T-cell (primary cell): ENCODE results near the gene PDCD6IP. TPM values are rescaled to one million over a fixed set of nuclear protein-coding genes. Genes with fewer than 3 reads are reported as not detected.

ENCODE experiments used
- ATAC-seq, 4 experiments: fragments of 200-7000 bp in 3 of 4; fragments of 150-1000 bp in 1 of 4; cut with Tn5 transposase; replicated peaks in 1 of 4; 1 replicate in 3 of 4; 2 replicates in 1 of 4; pipeline ENCODE4 v1.10.0; 2021; ENCODE audit warnings: moderate library complexity in 3 of 4, mild to moderate bottlenecking in 2 of 4, moderate number of reproducible peaks in 1 of 4
- CTCF ChIA-PET, 2 donors: fragments of 300-600 bp; sonication (Branson Sonifier 250); formaldehyde crosslinking; loops; one replicate each; lab custom pipeline; 2022; ENCODE audit warnings: antibody characterized with exemption in 2 of 2; lab: Charles Lee
- POLR2A ChIA-PET, 2 donors: fragments of 300-600 bp; sonication (Branson Sonifier 250); formaldehyde crosslinking; loops; one replicate each; lab custom pipeline; 2022; ENCODE audit warnings: antibody characterized with exemption in 2 of 2; lab: Charles Lee
- DNase-seq, 35 experiments: peaks; one replicate each; pipeline versions ENCODE4 v3.0.0 to v3.0.0-alpha.2; 2013 to 2023
- H3K27ac ChIP-seq: one replicate; pipeline ENCODE4 v1.5.1; 2013; ENCODE audit warnings: low read length
- H3K27me3 ChIP-seq, 2 experiments: replicated peaks in 1 of 2; 1 replicate in 1 of 2; 2 replicates in 1 of 2; pipeline versions ENCODE4 v1.6.1 to v1.7.0; 2013; ENCODE audit warnings: low read length in 1 of 2, mixed read lengths in 1 of 2; ENCODE audit not compliant: control insufficient read depth in 2 of 2, insufficient read depth in 2 of 2; ENCODE audit errors: extremely low read depth in 1 of 2
- H3K36me3 ChIP-seq, 2 donors: 1 replicate in 1 of 2; 2 replicates in 1 of 2; pipeline versions ENCODE4 v1.6.1 to v1.7.0; 2013; ENCODE audit warnings: low read length in 1 of 2; ENCODE audit not compliant: control insufficient read depth in 2 of 2, insufficient read depth in 1 of 2; ENCODE audit errors: extremely low read depth in 1 of 2
- H3K4me1 ChIP-seq, 2 experiments: 1 replicate in 1 of 2; 2 replicates in 1 of 2; pipeline versions ENCODE4 v1.6.1 to v1.7.0; 2013; ENCODE audit warnings: low read length in 2 of 2, mixed read lengths in 1 of 2; ENCODE audit not compliant: insufficient read depth in 2 of 2, control insufficient read depth in 1 of 2; ENCODE audit errors: extremely low read depth in 1 of 2
- H3K4me3 ChIP-seq, 2 donors: 1 replicate in 1 of 2; 2 replicates in 1 of 2; pipeline versions ENCODE4 v1.5.1 to v1.7.0; 2013; ENCODE audit warnings: mild to moderate bottlenecking in 2 of 2, low read length in 1 of 2, moderate library complexity in 1 of 2; ENCODE audit not compliant: control insufficient read depth in 1 of 2; ENCODE audit errors: extremely low read depth in 1 of 2
- H3K9me3 ChIP-seq: 2 replicates; pipeline ENCODE4 v1.7.0; 2013
- H3K27ac Mint-ChIP-seq, 2 donors: one replicate each; pipeline ENCODE4 v1.8.0; 2020 to 2021; ENCODE audit warnings: mild to moderate bottlenecking in 2 of 2, mixed read lengths in 2 of 2
- H3K27me3 Mint-ChIP-seq, 2 donors: one replicate each; pipeline ENCODE4 v1.8.0; 2021 to 2022; ENCODE audit warnings: mixed read lengths in 2 of 2
- H3K36me3 Mint-ChIP-seq: one replicate; pipeline ENCODE4 v1.8.0; 2021; ENCODE audit warnings: mixed read lengths
- H3K4me1 Mint-ChIP-seq, 3 donors: one replicate each; pipeline ENCODE4 v1.8.0; 2020 to 2022; ENCODE audit warnings: mixed read lengths in 3 of 3, mild to moderate bottlenecking in 1 of 3
- H3K4me3 Mint-ChIP-seq, 3 donors: one replicate each; pipeline ENCODE4 v1.8.0; 2020 to 2022; ENCODE audit warnings: mild to moderate bottlenecking in 3 of 3, mixed read lengths in 3 of 3, moderate library complexity in 3 of 3
- H3K9me3 Mint-ChIP-seq, 3 donors: one replicate each; pipeline ENCODE4 v1.8.0; 2020 to 2022; ENCODE audit warnings: mixed read lengths in 3 of 3
- WGBS: methylation state at CpG from one replicate; pipeline ENCODE4 v1.1.5; 2013; ENCODE audit warnings: missing lambda C conversion rate; ENCODE audit not compliant: insufficient coverage; 5-methylcytosine and 5-hydroxymethylcytosine counted together
- total RNA-seq, 35 experiments: library from RNA in 6 of 35; stranded (reverse) in 6 of 35; fragments of 120-200 nt in 1 of 35; gene quantifications; one replicate each; pipeline versions ENCODE4 v1.2.1 to v1.2.4 and lab custom pipeline; 2013 to 2026

Gene PDCD6IP
- total RNA-seq, 5 donors from 2014 or later (not counting 1 experiment from before 2014, with no cell fraction given), result 139 to 216 (median 189) TPM

- Mint-ChIP-seq H3K27ac (no peak overlapping the region), H3K9me3 (no peaks in the 10 kb centered on the region), H3K27me3 (peaks cover 3 to 5% of the 10 kb centered on the region in 2 donors), H3K4me1 (peaks cover 4 to 6% (median 4%) of the 10 kb centered on the region in 3 donors), H3K36me3 (peaks cover 3% of the 10 kb centered on the region), H3K4me3 (no peak overlapping the region)
- H3K36me3 ChIP-seq, result no peaks in the 10 kb centered on the region
- H3K9me3 ChIP-seq, result no peaks in the 10 kb centered on the region
- H3K4me1 ChIP-seq, result peaks cover 0 to 7% of the 10 kb centered on the region in 2 experiments
- ChIA-PET POLR2A (no interaction called here), CTCF (no interaction called here)
- DNase-seq (no peak), ATAC-seq (peak in 1 of 4 experiments; percentile 28)
- H3K27ac ChIP-seq, result no peak overlapping the region
- H3K27me3 ChIP-seq, result no peaks in the 10 kb centered on the region
- 80% methylated on average over 14 of the region's 14 CpGs for WGBS
- H3K4me3 ChIP-seq, result no peak overlapping the region
These were observed 83.0 kb downstream of the PDCD6IP start for GRCh38 chr3:33881156-33882064.

GRCh38 chr3:33882296-33882695 is 83.9 kb downstream of the PDCD6IP start:
- POLR2A ChIA-PET, result no interaction called here
- no peak for DNase-seq
- no peak overlapping the region for H3K4me3 Mint-ChIP-seq
- 82% methylated on average over 5 of the region's 6 CpGs for WGBS
- peaks cover 3 to 5% of the 10 kb centered on the region in 2 donors for H3K27me3 Mint-ChIP-seq
- no peaks in the 10 kb centered on the region for H3K9me3 Mint-ChIP-seq
- ATAC-seq, result no peak
- Histone ChIP-seq H3K4me1 (peaks cover 0 to 7% of the 10 kb centered on the region in 2 experiments), H3K36me3 (no peaks in the 10 kb centered on the region), H3K9me3 (no peaks in the 10 kb centered on the region), H3K27ac (no peak overlapping the region), H3K27me3 (no peaks in the 10 kb centered on the region), H3K4me3 (no peak overlapping the region)
- CTCF ChIA-PET, result interaction anchor here (0.5 to 3.2 kb wide), 3 partner anchors 801 to 966 kb away, joined by 3 to 38 read pairs (median 18); no protein-coding TSS in a partner anchor
- peaks cover 4 to 6% (median 4%) of the 10 kb centered on the region in 3 donors for H3K4me1 Mint-ChIP-seq
- peaks cover 3% of the 10 kb centered on the region for H3K36me3 Mint-ChIP-seq
- H3K27ac Mint-ChIP-seq, result no peak overlapping the region

- no peaks in the 10 kb centered on the region for H3K36me3 ChIP-seq
- no peak overlapping the region for H3K4me3 ChIP-seq
- H3K4me1 ChIP-seq, result peaks cover 0 to 7% of the 10 kb centered on the region in 2 experiments
- ATAC-seq (peak in 1 of 4 experiments; percentile 38), DNase-seq (peak in 5 of 35 experiments; percentile 3 to 69 (median 19))
- WGBS, result 18% methylated on average over 4 of the region's 6 CpGs
- Mint-ChIP-seq H3K4me1 (peaks cover 4 to 6% (median 4%) of the 10 kb centered on the region in 3 donors), H3K4me3 (peak overlapping the region in 1 of 3 donors; percentile 21), H3K27ac (no peak overlapping the region), H3K27me3 (peaks cover 3 to 5% of the 10 kb centered on the region in 2 donors), H3K36me3 (peaks cover 3% of the 10 kb centered on the region), H3K9me3 (no peaks in the 10 kb centered on the region)
- POLR2A ChIA-PET, result interaction anchor here in 1 of 2 donors (0.7 kb wide), 1 partner anchor 498 kb away, joined by 3 read pairs; no protein-coding TSS in a partner anchor
- H3K9me3 ChIP-seq, result no peaks in the 10 kb centered on the region
- H3K27ac ChIP-seq, result no peak overlapping the region
- CTCF ChIA-PET, result interaction anchor here (0.6 to 3.2 kb wide), 9 partner anchors 9 to 1119 kb away, joined by 3 to 38 read pairs (median 3); no protein-coding TSS in a partner anchor
- no peaks in the 10 kb centered on the region for H3K27me3 ChIP-seq
These were observed 85.1 kb downstream of the PDCD6IP start for GRCh38 chr3:33883538-33883950.

GRCh38 chr3:33883951-33884561 is 85.6 kb downstream of the PDCD6IP start:
- H3K4me1 Mint-ChIP-seq, result peaks cover 4 to 6% (median 4%) of the 10 kb centered on the region in 3 donors
- H3K27me3 Mint-ChIP-seq, result peaks cover 3 to 5% of the 10 kb centered on the region in 2 donors
- Histone ChIP-seq H3K27ac (no peak overlapping the region), H3K36me3 (no peaks in the 10 kb centered on the region), H3K9me3 (no peaks in the 10 kb centered on the region), H3K4me1 (peaks cover 0 to 7% of the 10 kb centered on the region in 2 experiments), H3K4me3 (no peak overlapping the region), H3K27me3 (no peaks in the 10 kb centered on the region)
- no peak for DNase-seq
- no peak for ATAC-seq
- ChIA-PET POLR2A (no interaction called here), CTCF (interaction anchor here (0.7 to 3.2 kb wide), 7 partner anchors 9 to 1119 kb away, joined by 3 to 38 read pairs (median 4); no protein-coding TSS in a partner anchor)
- WGBS, result 74% methylated on average over 10 of the region's 12 CpGs
- peaks cover under 1% of the 10 kb centered on the region for H3K36me3 Mint-ChIP-seq
- peak overlapping the region in 1 of 3 donors; percentile 21 for H3K4me3 Mint-ChIP-seq
- H3K9me3 Mint-ChIP-seq, result no peaks in the 10 kb centered on the region
- H3K27ac Mint-ChIP-seq, result no peak overlapping the region

GRCh38 chr3:33884701-33885100 is 86.3 kb downstream of the PDCD6IP start:
- Mint-ChIP-seq H3K4me1 (peaks cover 4 to 6% (median 4%) of the 10 kb centered on the region in 3 donors), H3K27me3 (peaks cover 3 to 5% of the 10 kb centered on the region in 2 donors), H3K9me3 (no peaks in the 10 kb centered on the region), H3K36me3 (no peaks in the 10 kb centered on the region), H3K27ac (no peak overlapping the region), H3K4me3 (no peak overlapping the region)
- Histone ChIP-seq H3K4me3 (no peak overlapping the region), H3K4me1 (peaks cover 0 to 7% of the 10 kb centered on the region in 2 experiments), H3K27me3 (no peaks in the 10 kb centered on the region), H3K27ac (no peak overlapping the region), H3K9me3 (no peaks in the 10 kb centered on the region), H3K36me3 (no peaks in the 10 kb centered on the region)
- WGBS, result 77% methylated on average over 5 of the region's 5 CpGs
- no peak for ATAC-seq
- CTCF ChIA-PET, result interaction anchor here (2.6 to 3.2 kb wide), 2 partner anchors 799 to 802 kb away, joined by 9 to 38 read pairs; no protein-coding TSS in a partner anchor
- POLR2A ChIA-PET, result no interaction called here
- DNase-seq, result no peak

- no peaks in the 10 kb centered on the region for H3K27me3 ChIP-seq
- H3K4me3 ChIP-seq, result no peak overlapping the region
- H3K9me3 Mint-ChIP-seq, result no peaks in the 10 kb centered on the region
- WGBS, result 54% methylated on average over 6 of the region's 6 CpGs
- no peak overlapping the region for H3K27ac ChIP-seq
- DNase-seq (no peak), ATAC-seq (no peak)
- ChIA-PET POLR2A (no interaction called here), CTCF (interaction anchor here (2.6 to 3.2 kb wide), 2 partner anchors 798 to 801 kb away, joined by 9 to 38 read pairs; no protein-coding TSS in a partner anchor)
- no peaks in the 10 kb centered on the region for H3K36me3 ChIP-seq
- no peaks in the 10 kb centered on the region for H3K9me3 ChIP-seq
- H3K27ac Mint-ChIP-seq, result no peak overlapping the region
- peaks cover 0 to 7% of the 10 kb centered on the region in 2 experiments for H3K4me1 ChIP-seq
- H3K4me3 Mint-ChIP-seq, result no peak overlapping the region
- H3K27me3 Mint-ChIP-seq, result peaks cover 3 to 5% of the 10 kb centered on the region in 2 donors
- peaks cover 4 to 6% (median 4%) of the 10 kb centered on the region in 3 donors for H3K4me1 Mint-ChIP-seq
- H3K36me3 Mint-ChIP-seq, result no peaks in the 10 kb centered on the region
These were observed 87.1 kb downstream of the PDCD6IP start for GRCh38 chr3:33885496-33885895.
